NCI-H2196 treated with DMSO at 0.1 percent for 48 hours (cell line): ENCODE data around the gene DFFB.
"Not testable (repeated sequence)": the region's sequence is repeated elsewhere in the genome, so short reads cannot be mapped to it uniquely, and the experiment has no call there.

Experiments used
- DNase-seq: peaks from one replicate; lab custom pipeline; 2025; ENCODE audit not compliant: unreplicated experiment; lab: John Stamatoyannopoulos, UW

Gene DFFB

GRCh38 chr1:3856923-3857790 lies at the start of gene DFFB, which contains the start of gene CEP104:
Gene DFFB (plus strand): TSS chr1:3857476. CDS start chr1:3857604, 128 bp downstream.
Gene CEP104 (minus strand): TSS chr1:3857211. CDS start chr1:3852407, 4,804 bp downstream.
- DNase-seq: peak; percentile 96

DNA sequence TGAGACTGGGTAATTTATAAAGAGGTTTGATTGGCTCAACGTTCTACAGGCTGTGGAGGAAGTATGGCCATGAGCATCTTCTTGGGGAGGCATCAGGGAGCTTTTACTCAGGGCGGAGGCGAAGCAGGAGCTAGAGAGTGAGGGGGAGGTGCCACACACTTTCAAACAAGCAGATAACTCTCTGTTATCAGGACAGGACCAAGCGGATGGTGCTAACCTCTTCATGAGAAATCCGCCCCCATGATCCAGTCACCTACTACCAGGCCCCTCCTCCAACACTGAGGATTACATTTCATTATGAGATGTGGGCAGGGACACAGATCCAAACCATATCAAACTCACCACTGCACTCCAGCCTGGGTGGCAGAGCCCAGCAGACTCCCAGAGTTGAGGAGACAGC lies 49.5 kb upstream of the DFFB start:
- no peak for DNase-seq

DNA sequence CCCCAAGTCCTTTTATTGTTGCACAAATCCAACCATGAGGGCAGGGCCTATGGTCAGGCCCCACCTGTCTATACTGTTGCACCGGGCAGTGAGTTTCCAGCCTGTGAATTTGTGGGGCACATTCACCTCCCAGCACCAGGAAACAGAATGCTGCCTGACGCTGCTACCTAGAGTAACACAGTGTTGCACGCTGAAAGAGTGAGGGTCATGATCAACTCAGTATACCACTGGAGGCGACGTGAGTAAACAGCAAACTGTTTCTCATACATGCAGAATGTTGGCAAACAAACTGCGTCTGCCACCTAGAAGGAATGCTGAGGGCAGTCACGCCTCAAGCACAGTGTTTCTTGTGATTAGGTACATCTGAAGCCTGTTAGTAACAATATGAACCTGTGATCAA lies 47.6 kb upstream of the DFFB start:
- DNase-seq: no peak

DNA sequence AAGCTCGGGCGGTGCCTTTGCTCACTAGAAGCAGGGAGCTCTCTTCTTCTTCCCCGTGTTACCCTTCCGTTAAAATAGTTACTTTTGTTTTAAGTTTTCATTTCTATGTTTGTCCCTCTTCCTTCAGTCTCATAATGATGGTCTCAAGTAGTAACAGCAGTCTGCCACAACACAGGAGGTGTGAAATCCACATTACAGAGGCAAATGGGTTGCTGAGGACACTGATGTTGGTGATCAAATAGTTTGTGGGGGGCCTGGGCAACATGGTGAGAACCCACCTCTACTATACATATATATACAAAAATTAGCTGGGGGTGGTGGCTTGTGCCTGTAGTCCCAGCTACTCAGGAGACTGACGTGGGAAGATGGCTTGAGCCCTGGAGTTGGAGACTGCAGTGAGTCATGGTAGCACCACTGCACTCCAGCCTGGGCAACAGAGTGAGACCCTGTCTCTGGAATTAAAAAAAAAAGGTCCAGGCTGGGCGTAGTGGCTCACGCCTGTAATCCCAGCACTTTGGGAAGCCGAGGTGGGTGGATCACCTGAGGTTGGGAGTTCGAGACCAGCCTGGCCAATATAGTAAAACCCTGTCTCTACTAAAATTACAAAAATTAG lies 47.0 kb upstream of the DFFB start:
- DNase-seq: not testable (repeated sequence)

DNA sequence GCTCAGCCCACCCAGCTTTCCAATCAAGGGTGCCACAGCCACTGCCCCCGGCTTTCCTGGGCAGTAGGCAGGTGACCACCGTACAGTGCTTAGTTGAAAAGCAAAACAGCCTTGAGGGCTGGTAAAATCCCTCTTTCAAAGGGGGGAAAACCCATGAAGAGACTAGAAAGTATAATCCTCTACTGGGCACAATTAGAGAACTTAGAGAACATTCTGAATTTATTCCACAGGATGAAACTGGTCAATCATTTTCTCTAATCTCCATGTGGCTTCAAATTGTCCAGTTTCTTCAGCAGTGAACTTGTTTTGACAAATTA lies 45.7 kb upstream of the DFFB start:
- no peak for DNase-seq

DNA sequence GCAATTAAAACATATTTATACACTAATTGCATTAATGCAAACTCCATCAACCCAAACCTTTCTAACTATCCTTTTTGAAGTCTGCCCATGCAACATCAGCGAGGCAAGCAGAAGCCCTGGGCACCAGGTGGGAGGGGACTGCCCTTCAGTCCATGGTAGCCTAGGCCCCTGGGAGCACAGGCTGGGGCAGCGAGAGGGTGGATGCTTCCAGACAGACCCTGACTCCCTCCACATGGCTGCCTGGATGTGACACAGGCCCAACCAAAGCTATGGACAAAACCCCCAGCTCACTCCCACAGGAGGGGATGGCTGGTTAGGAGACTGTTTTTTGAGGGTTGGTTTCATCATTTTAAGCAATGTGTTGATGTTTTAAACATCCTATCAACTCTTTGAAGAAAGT lies 43.2 kb upstream of the DFFB start:
- no peak for DNase-seq

DNA sequence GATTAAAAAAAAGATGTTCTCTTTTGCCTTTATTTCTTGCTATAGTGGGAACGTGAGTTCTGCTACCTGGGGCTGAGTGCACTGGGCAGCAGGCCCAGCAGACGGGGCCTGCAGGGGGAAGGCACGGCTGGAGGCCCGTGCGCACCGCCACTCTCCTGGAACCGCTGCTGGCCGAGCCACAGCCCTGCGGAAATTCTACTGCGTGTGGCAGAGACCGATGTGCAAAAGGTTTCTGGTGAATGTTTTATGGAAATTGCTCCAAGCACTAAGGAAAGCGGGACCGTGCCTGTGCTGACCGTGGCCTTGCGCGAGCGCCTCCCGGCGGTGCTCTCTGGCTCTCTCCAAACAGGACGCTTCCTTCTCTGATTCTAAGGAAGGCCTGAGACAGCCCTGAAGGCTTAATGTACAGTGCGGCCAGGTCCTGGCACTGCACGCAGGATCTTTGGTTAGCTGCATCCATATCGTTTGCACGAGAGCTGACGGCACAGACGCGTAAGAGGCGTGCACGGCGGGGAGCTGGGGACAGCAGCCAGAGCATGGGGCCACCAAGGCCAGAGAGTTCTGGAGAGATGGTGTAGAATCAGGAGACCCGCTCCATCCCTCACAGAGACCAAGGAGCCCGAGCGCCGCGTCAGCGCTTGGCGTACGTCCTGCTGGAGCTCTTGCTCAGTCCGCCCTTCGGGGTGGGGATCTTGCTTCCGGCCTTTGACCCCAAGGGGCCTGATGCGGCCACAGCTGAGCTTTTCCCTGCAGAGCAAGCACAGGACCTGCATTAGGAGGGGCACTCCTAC lies 42.3 kb upstream of the DFFB start:
- no peak for DNase-seq

- no peak for DNase-seq
Measured at GRCh38 chr1:3816331-3817137, 40.7 kb upstream of the DFFB start.

DNA sequence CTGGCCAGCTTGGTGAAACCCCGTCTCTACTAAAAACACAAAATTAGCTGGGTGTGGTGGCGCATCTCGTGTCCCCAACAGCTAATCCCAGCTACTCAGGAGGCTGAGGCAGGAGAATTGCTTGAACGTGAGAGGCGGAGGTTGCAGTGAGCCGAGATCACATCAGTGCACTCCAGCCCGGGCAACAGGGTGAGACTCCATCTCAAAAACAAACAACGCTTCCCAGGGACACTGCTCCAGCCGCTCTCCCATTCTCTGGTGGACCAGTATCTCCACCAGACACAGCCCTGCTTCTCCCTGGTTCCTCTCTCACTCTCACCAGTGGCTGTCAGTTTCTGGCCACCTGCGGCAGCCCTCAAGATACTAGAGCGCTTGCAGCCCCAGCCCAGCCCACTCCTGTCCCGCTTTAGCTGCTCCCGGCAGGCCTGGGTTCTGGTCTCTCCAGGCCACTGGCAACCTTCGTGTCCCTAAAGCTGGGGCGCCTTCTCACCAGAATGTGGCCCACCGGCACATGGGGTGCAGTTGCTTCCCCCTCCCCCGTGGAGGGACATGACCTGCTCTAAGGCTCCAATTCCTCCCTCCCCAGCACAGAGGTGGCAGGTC lies 40.0 kb upstream of the DFFB start:
- no peak for DNase-seq

- DNase-seq: no peak
Measured at GRCh38 chr1:3817821-3818597, 39.3 kb upstream of the DFFB start.

- no peak for DNase-seq
Measured at GRCh38 chr1:3819771-3820200, 37.5 kb upstream of the DFFB start.

- no peak for DNase-seq
Measured at GRCh38 chr1:3820316-3820715, 37.0 kb upstream of the DFFB start.

GRCh38 chr1:3821004-3821403 lies 36.3 kb upstream of the DFFB start:
- DNase-seq: no peak

DNA sequence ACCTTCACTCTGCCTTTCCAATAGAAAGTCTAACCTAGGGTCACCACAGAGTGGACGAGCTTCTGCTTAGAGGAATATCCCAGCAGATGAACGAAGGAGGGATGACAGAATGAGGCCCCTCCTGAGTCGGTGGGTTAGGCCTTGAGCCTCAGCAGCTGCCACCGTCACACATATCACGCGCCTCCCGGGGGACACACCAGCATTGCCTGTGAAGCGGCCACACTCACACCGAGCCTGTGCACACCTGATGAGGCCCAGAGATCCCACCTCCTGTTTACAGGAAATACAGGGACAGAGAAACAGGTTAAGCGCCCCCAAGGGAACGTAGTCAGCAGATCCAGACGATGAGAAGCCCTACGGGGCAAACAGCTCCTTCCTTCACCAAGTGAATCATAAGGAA lies 35.8 kb upstream of the DFFB start:
- no peak for DNase-seq

GRCh38 chr1:3821908-3822307 lies 35.4 kb upstream of the DFFB start:
- no peak for DNase-seq

DNA sequence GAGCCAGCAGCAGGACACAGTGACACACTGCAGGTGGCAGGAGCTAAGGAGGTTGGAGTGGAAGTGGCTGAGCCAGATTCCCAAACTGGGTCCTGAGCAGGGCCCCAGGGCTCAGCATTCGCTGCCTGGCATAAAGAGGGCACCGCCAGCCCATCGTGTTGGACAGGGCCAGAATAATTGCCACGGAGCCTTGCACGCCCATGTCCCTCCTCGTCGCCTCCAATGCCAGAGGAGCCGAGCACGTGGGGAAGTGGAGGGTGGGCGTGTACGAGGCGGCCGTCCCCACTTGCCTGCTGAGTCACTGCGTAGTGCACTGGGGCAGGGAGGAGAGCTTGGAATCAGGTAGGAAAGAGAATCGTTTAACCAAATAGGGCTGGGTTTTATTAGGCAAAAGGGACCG lies 34.9 kb upstream of the DFFB start:
- DNase-seq: no peak

GRCh38 chr1:3824650-3825049 lies 32.6 kb upstream of the DFFB start:
- no peak for DNase-seq

DNA sequence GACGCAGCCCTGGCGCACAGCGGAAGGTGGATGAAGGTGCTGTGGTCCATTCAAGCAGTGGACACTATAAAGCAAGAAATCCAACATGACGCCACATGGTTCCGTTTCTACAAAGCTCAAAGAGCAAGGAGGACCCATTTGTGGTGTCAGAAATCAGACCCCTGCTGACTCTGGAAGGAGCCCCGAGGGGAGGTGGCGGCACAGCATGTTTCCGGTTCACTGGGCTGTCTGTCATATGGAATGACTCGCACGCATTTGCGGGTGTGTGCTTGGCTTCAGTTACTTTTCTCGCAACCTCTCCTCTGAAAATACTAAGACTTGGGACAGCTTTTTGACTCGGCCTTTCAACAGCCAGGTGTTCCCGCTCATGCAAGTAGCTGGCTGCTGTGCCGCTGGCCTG lies 31.9 kb upstream of the DFFB start:
- DNase-seq: no peak

DNA sequence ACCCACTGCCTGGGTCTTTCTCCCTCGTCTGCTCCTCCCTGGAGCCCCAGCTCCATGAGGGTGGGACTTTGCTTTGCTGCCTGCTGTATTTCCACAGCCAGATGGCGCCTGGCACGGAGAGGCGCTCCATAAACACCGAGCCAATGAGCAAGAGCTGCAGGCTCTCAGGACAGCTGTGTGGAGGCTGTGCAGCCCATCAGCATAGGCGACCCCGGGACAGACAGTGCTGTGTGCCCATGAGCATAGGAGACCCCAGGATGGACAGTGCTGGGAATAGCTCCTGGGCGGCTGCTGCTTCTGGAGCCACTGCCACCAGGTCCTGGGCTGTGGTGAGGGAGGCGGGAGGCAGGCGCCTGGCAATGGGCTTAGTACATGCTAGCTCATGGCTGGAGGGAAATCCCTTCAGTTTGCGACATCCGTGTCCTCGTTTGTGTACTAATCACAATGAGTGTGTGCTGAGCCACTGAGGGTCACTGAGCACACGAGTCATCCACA lies 29.4 kb upstream of the DFFB start:
- DNase-seq: no peak

- DNase-seq: no peak
Measured at GRCh38 chr1:3828391-3828790, 28.9 kb upstream of the DFFB start.
